Stimulated activated CD8-positive, alpha-beta memory T cell treated with anti-CD3 and anti-CD28 coated beads, Interleukin-7, amount 100 ng/mL, for 48 hours (primary cell): ENCODE data around the gene TOMM22.

Experiments
- DNase-seq, 2 donors: peaks; one replicate each; pipeline ENCODE4 v3.0.0-alpha.2; 2020; ENCODE audit warnings: low read depth in 1 of 2; ENCODE audit errors: extremely low read depth in 1 of 2

Gene TOMM22

DNA sequence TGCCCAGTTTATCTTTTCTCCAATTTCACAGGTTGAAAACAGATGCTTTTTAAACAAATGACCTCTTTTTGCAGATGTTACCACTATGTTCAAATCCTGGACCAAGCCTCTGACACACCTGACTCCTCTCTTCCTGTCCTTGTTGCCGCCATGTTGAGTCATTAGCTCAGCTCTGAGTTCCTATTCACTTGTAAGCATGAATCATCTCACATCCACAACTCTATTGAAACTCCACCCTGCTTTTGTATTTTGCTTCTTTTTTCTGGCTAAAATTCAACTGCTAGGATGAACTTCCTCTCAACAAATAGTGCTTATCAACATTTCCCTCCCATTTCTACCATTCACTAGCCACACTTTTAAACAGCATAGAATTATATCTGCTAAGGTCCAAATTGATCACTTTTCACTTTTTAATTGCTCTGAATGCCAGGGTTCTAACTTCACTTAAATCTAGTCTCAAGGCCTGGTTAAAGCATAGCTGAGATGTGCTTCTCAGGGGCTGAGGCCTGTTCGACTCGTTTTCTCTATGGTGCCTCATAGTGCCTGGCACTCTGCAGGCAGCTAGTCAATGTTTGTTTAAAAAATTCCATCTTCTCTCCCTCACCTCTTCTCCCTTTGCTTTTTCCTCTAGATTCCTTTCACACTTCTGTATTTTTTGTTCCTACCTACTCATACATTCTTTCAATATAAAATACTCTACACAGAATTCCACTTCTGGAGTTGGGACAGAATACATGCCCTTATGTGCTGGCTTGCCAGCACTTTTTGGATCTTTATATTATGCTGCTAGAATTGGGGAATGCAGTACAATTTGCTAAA is 15.1 kb downstream of the TOMM22 start:
- peak in 1 of 2 donors; percentile 55 for DNase-seq

- DNase-seq: no peak
Measured at GRCh38 chr22:38697425-38698089, 15.8 kb downstream of the TOMM22 start.

- no peak for DNase-seq
Measured at GRCh38 chr22:38698407-38699094, 16.8 kb downstream of the TOMM22 start.

DNA sequence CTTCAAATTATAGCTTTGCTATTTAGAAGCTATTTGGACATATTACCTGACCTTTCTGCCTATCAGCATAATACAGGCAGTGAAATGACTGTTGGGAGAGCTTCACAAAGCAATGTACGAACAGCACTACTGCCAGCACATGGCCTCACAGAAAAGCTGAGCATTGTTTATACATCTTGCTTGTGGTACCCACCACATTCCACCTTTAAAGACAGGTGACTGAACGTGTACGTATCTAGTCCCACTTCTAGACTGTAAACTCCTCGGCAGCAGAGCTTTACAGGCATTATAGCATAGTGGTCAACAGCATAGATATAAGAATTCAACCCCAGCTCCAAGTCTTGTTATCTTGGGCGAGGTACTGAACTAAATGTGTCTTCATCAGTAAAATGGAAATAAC is 17.4 kb downstream of the TOMM22 start:
- no peak for DNase-seq

- DNase-seq: no peak
Measured at GRCh38 chr22:38699784-38700183, 18.0 kb downstream of the TOMM22 start.

DNA sequence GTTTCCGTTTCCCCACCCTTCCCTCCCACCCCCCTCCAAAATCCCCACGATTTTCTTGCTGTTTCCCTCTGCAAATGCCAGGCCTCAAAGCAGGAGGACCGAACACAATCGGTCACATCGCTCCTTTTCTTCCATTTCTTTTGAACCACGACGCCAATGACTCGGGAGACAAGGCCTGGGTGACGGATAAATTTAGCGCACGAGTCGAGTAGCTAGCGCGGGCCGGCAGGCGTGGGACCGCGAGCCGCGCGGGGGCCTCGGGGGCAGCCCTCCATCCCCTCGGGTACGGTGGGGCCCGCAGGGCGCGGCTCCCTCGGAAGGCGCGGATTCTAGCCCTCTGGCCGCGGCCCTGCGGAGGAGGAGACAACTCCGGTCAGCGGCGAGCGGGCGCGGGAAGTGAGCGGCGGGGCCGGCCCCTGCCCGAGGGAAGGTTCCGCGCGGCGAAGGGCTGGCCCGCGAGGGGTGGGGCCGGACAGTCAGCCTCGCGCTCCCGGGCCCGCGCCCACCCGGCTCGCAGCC is 18.6 kb downstream of the TOMM22 start:
- DNase-seq: no peak

DNA sequence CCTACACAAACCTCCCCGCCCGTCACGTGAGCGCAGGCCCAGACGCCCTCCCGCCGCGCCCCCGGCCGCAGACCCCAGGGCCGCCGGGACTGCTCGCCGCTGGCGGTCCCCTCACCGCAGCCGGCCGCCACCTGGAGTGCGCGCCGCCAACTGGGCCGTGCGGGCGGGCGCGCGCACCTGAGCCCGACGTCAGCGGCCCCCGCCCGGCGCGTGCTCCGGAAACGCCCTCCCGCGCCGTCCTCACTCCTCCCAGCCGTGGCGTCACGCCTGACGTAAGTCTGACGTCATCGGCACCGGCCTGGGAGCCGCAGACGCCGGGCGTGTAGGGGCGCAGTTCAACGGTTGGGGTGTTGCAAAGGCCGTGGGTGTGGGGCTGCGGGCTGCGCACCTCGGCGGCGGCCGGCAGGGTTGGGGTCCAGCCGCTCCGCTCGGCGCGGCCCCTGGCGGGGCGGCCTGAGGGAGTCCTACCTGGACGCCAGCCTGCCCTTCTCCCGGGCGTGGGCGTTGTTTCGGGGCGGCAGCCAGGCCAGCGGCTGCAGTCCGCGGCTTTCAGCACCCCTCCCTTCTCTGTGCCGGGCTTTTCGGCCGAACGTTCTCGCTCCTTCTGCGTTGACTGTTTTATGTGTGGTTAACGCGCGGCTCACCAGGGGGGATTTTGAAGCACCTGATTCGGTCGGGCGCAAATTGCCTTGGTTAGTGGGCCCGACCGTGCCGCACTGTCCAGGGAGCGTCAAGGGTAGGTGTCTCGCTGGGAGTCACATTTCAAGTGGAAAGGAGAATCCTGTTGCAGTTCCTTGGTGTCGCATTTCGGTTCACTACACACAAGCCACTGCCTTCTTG is 19.3 kb downstream of the TOMM22 start, which contains the start of gene JOSD1:
Gene JOSD1 (minus strand): TSS at position 155 of the 840 bp plus-strand sequence. CDS start 956 bp downstream, outside the sequence.
- DNase-seq: peak; percentile 94 to 96

GRCh38 chr22:38704654-38705234 is 23.0 kb downstream of the TOMM22 start:
- DNase-seq: no peak

DNA sequence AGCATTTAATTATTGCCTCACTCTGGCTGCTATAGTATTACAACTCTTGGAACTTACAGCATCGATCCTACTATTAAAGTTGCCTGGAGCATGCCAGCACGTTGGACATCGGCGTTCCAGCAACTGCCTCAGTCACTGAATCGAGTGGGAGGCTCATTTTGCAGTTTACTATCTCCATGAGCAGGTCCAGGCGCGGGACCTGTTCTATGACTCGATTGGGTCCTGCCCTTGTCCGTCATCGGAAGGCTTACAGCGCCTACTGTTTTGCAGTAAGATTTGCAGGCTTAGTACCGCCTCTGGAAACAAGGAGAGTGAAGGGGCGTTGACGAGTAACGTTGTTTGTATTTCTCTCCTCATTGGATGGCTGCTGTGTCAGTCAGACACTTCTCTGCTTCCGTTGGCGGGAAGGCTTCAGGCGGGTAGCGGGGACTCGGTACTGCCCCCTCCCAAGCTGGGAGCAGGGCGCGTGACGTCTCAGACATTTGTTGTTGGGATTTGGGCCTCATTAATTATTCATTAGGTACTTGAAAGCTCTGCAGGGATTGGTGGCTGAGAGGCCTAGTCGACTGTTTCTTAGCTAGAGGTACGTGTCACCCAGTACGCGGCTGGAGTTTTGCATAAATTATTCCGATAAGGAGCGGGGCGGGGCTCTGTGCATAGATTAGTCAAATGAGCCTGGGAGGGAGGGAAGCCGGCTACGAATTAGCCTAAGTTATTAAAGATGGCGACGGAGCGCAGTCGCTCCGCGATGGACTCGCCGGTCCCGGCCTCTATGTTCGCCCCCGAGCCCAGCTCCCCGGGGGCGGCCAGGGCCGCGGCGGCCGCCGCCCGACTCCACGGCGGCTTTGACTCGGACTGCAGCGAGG is 23.7 kb downstream of the TOMM22 start, which contains the start of gene GTPBP1:
Gene GTPBP1 (plus strand): TSS at position 710 of the 866 bp plus-strand sequence. CDS start 12 bp downstream, at position 722.
- peak; percentile 85 to 96 for DNase-seq

DNA sequence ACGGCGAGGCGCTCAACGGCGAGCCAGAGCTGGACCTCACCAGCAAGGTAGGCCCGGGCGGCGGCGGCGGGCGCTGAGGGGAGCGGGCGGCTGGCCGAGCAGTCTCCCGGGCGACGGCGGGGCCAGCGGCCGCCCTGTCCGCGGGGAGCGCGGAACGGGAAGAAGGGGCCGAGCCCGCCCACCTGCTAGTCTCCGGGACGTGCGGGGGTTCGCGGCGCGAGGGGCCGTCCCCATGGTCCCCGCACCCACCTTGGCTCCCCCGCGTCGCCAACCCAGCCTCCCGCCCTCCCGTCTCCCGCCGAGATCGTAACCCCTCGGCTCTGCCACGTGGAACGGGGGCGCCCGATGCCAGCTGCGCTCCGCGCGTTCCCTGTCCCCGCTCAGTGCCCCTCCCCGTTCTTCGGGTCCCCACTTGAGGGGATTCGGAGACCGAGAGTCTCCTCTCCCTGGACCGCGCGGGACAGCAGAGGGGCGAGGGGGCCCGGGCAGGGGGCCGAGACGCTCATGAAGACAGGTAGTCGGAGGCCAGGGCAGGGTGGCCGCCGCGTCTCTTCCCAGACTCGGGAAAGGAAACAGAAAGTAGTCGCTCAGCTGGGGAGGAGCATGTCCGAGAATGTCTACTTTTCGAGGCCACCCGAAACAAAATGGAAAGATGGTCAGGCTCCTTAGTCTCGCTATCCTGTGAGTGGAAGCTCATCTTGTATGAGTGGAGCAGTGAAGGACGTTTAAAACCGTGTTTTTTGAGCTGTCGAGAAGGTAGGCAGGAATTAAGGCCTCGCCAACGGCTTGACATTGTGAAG is 24.5 kb downstream of the TOMM22 start:
- no peak for DNase-seq

- no peak for DNase-seq
Measured at GRCh38 chr22:38706901-38707195, 25.1 kb downstream of the TOMM22 start.

DNA sequence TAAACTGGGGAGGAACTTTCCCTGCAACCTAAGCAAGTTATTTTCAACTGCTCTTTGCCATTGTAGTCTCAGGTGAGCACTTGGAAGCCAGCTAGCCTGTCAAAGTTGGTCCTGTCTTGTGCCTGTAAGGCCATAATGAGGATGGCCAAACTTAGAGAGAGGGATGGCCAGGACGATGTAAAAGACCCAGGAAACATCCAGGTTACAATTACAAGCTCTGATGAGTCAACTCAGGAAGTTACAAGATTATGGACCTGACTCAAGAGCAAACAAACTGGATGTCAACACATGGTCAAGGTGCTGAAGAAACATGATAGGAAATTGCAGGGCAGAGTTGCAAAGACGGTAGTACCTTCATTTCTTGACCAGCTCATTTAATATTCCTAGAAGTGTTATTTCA is 25.6 kb downstream of the TOMM22 start:
- DNase-seq: no peak

DNA sequence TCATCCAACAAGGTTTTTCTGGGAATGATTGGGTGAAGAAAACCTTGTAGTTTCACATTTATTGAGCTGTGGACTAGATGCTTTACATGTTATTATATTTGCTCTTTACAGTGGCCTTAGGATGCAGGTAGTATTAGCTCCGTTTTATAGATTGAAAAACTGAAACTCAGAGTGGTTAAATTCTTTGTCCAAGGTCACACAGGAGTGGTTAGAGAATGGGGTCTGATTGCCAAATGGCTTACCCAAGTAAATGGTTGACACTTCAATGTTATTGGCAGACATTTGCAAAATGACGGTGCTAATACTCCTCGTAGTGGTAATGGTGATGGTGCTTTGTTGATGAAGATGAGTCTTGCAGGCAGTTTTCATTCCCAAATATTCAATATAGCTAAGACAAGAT is 26.2 kb downstream of the TOMM22 start:
- no peak for DNase-seq

GRCh38 chr22:38709306-38709705 is 27.5 kb downstream of the TOMM22 start:
- no peak for DNase-seq

- no peak for DNase-seq
Measured at GRCh38 chr22:38710351-38710750, 28.6 kb downstream of the TOMM22 start.

DNA sequence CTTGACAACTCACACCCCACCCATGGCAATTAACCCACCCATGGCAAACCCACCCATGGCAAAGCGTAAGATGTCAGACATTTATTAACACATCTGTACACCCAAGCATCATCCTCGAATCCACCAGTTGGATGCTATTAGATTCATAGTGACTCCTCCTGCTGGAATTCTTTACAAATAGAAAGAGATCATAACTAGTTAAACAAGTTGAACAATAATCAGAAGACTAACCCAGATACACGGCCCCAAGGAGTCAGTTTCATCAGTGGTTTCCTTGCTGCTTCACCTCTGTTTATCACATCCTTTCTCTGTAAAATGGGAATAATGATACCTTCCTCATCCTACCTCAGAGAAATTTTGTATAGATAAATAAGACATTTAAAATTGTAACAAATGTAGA is 29.1 kb downstream of the TOMM22 start:
- DNase-seq: no peak

DNA sequence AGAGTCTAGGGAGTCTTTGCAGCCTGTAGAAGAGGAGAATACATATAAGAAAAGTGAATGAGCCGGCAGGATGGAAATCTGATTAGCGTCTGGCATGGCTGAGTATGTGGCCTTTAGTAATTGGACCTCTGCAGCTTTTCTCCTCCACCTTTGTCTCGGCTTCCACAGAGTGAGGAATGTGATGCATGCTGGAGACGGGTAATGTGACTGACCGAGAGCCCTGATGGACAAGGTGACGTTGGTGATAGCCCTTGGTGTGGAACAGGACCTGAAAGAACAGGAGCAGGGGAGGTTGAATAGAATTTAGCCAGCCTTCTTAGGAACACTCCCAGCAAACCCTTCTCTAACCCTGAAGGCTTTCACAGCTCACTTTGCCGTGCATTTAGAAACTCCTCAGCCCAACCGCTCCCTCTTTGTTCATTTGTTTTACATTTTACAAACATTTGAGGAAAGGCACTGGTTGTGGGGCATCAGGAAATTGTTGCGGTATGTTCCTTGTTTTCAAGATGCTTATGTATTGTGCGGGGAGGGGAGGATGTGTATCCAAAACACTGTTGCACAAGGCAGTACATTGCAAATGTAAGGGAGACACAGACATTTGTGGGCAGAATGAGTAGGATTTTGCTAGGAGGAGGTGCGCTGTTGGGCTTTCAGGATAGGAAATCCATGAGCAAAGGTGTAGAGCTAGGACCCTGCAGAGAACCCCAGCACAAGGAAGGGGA is 30.9 kb downstream of the TOMM22 start:
- DNase-seq: no peak

GRCh38 chr22:38713921-38714320 is 32.2 kb downstream of the TOMM22 start:
- DNase-seq: no peak
